Kidney (tissue), 14 donors: ENCODE results near the gene CES1. TPM values are rescaled to one million over a fixed set of nuclear protein-coding genes. Genes with fewer than 3 reads are reported as not detected.

ENCODE experiments used
- DNase-seq, 5 donors: peaks; one replicate each; pipeline ENCODE4 v3.0.0-alpha.2; 2013 to 2020
- FAIRE-seq: peaks from 2 replicates; lab custom pipeline; 2012; peaks lifted over from hg19 to GRCh38; lab: Jason Lieb, UNC
- H3K27ac ChIP-seq, 2 donors: one replicate each; pipeline ENCODE4 v1.7.0; 2013; ENCODE audit warnings: low read depth in 2 of 2, low read length in 2 of 2, inconsistent platforms in 1 of 2
- H3K27me3 ChIP-seq: one replicate; pipeline ENCODE4 v1.7.1; 2013; ENCODE audit warnings: low read length, inconsistent platforms; ENCODE audit not compliant: control insufficient read depth, insufficient read depth
- H3K36me3 ChIP-seq, 3 donors: one replicate each; pipeline versions ENCODE4 v1.7.0 to v1.7.1; 2013; ENCODE audit warnings: low read length in 3 of 3, control low read depth in 1 of 3, inconsistent platforms in 1 of 3; ENCODE audit not compliant: insufficient read depth in 3 of 3, control insufficient read depth in 2 of 3
- H3K4me1 ChIP-seq, 3 donors: one replicate each; pipeline versions ENCODE4 v1.7.0 to v1.7.1; 2013; ENCODE audit warnings: low read length in 3 of 3, inconsistent platforms in 1 of 3, low read depth in 1 of 3; ENCODE audit not compliant: control insufficient read depth in 2 of 3, insufficient read depth in 2 of 3
- H3K4me3 ChIP-seq, 3 donors: one replicate each; pipeline versions ENCODE4 v1.7.0 to v1.8.1; 2013; ENCODE audit warnings: low read length in 3 of 3, control low read depth in 1 of 3, inconsistent platforms in 1 of 3
- H3K9ac ChIP-seq, 3 donors: one replicate each; pipeline versions ENCODE4 v1.7.0 to v1.7.1; 2013; ENCODE audit warnings: low read length in 3 of 3, control low read depth in 1 of 3, inconsistent platforms in 1 of 3
- H3K9me3 ChIP-seq, 3 donors: one replicate each; pipeline versions ENCODE4 v1.7.0 to v1.7.1; 2013; ENCODE audit warnings: low read length in 3 of 3, control low read depth in 1 of 3, inconsistent platforms in 1 of 3; ENCODE audit not compliant: control insufficient read depth in 2 of 3, insufficient read depth in 1 of 3
- intact Hi-C: fragments of 100-400 bp; cut with DNase I; formaldehyde crosslinking; loops from one replicate; pipeline ENCODE4 v1.11.1; 2022
- polyA plus RNA-seq: library from polyadenylated mRNA; stranded (reverse); fragments of 350-450 nt; fragmentation: Illumina TruSeq; extraction: RNeasy Lipid Tissue Mini Kit (QIAGEN cat#74804); gene quantifications from one replicate; pipeline ENCODE4 v1.2.3, GENCODE V29; 2014; ENCODE audit warnings: low read depth, low replicate concordance; ENCODE audit not compliant: insufficient read depth
- total RNA-seq: library from RNA; stranded (reverse); fragmentation: NEBNext Ultra II Directional; extraction: Animal tissue kit (Norgen Biotek cat#: 25700); gene quantifications from one replicate; pipeline ENCODE4 v1.2.1, GENCODE V29; 2021
- TF ChIP-seq, protein P1 (sequence below): IDR thresholded peaks from 3 replicates; pipeline ENCODE4 v1.5.1; 2012; ENCODE audit warnings: mild to moderate bottlenecking, moderate library complexity, borderline replicate concordance; ENCODE audit not compliant: insufficient read depth; ENCODE audit errors: extremely low read depth
- donor health status: control.
- donor health status: control.
- donor health status: control.
- donor health status: control.
- donor health status: control.
- donor health status: DM: yes; HTN: yes; CAD: no.
- donor health status: Normal renal cell carcinoma (clear cell type).

Gene CES1
- total and polyA plus RNA-seq, 2 donors from 2014 or later: 5.9 to 11.9 TPM

GRCh38 chr16:55873122-55873521, 40.2 kb upstream of the CES1 start:
- H3K4me1 ChIP-seq: no peaks in the 10 kb centered on the region
- no peak for FAIRE-seq
- no peaks in the 10 kb centered on the region for H3K9me3 ChIP-seq
- H3K9ac ChIP-seq: no peak overlapping the region
- no peaks in the 10 kb centered on the region for H3K36me3 ChIP-seq
- intact Hi-C loops: no loop called here
- H3K27me3 ChIP-seq: no peaks in the 10 kb centered on the region
- H3K4me3 ChIP-seq: no peak overlapping the region
- TF ChIP-seq, protein P1, sequence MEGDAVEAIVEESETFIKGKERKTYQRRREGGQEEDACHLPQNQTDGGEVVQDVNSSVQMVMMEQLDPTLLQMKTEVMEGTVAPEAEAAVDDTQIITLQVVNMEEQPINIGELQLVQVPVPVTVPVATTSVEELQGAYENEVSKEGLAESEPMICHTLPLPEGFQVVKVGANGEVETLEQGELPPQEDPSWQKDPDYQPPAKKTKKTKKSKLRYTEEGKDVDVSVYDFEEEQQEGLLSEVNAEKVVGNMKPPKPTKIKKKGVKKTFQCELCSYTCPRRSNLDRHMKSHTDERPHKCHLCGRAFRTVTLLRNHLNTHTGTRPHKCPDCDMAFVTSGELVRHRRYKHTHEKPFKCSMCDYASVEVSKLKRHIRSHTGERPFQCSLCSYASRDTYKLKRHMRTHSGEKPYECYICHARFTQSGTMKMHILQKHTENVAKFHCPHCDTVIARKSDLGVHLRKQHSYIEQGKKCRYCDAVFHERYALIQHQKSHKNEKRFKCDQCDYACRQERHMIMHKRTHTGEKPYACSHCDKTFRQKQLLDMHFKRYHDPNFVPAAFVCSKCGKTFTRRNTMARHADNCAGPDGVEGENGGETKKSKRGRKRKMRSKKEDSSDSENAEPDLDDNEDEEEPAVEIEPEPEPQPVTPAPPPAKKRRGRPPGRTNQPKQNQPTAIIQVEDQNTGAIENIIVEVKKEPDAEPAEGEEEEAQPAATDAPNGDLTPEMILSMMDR: no peak
- H3K27ac ChIP-seq: no peak overlapping the region
- DNase-seq: no peak

DNA sequence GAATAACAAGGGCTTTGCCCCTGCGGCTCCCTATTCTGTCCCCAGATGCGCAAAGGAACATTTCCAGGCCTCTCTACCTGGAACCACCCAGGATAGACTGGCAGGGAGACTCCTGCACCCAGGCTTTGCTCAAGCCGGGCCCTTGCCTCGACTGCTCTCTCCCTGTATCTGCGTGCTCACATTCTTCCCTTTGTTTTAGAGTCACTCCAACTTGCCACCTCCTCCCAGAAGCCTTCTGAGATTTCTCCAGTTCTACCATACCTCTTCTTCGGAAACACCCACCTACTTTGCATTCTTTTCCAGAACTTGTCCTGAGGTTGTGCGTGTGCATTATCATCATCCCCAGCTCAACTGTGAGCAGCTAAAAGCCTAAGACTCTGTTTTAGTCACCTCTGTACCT, 39.2 kb upstream of the CES1 start:
- intact Hi-C loops: no loop called here
- no peak overlapping the region for H3K9ac ChIP-seq
- no peak for FAIRE-seq

GRCh38 chr16:55871411-55872038, 38.6 kb upstream of the CES1 start:
- Histone ChIP-seq H3K4me1 (no peaks in the 10 kb centered on the region), H3K9ac (no peak overlapping the region), H3K27ac (no peak overlapping the region), H3K4me3 (no peak overlapping the region), H3K36me3 (no peaks in the 10 kb centered on the region), H3K9me3 (no peaks in the 10 kb centered on the region), H3K27me3 (no peaks in the 10 kb centered on the region)
- TF ChIP-seq, protein P1: no peak
- no peak for FAIRE-seq
- intact Hi-C loops: no loop called here
- no peak for DNase-seq

More for the DNA sequence above, 39.2 kb upstream of the CES1 start:
- Histone ChIP-seq H3K27ac (no peak overlapping the region), H3K36me3 (no peaks in the 10 kb centered on the region), H3K4me3 (no peak overlapping the region), H3K9me3 (no peaks in the 10 kb centered on the region), H3K27me3 (no peaks in the 10 kb centered on the region), H3K4me1 (no peaks in the 10 kb centered on the region)
- TF ChIP-seq, protein P1: no peak
- no peak for DNase-seq

DNA sequence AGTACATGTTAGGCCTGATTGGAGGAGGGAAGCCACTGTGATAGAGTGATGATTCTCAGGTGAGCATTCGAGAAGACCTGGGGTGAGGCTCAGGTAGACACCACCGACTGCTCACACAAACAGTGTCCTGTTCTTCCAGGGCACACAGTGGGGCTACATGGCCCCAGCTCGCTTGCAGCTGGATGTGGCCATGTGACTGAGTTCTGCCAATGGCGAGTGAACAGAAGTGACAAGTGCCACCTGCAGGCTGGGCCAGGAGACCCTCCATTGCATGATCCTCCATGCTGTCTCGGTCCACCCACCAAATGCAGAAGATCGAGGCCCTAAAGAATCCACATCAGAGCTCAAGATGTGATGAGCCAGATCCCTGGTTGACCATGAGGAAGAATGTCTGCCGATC, 36.1 kb upstream of the CES1 start:
- TF ChIP-seq, protein P1: no peak
- H3K27ac ChIP-seq: no peak overlapping the region
- H3K9ac ChIP-seq: no peak overlapping the region
- FAIRE-seq: no peak
- no peak for DNase-seq
- intact Hi-C loops: no loop called here
- H3K9me3 ChIP-seq: no peaks in the 10 kb centered on the region
- H3K4me3 ChIP-seq: no peak overlapping the region
- H3K4me1 ChIP-seq: no peaks in the 10 kb centered on the region
- H3K36me3 ChIP-seq: no peaks in the 10 kb centered on the region
- H3K27me3 ChIP-seq: no peaks in the 10 kb centered on the region
